DOHH2 (cell line): Measurements from ENCODE around the gene RAB11FIP5.

Experiments used
- EZH2phosphoT487 ChIP-seq: fragments of 200-600 bp; sonication (generic); IDR thresholded peaks from 2 replicates; pipeline ENCODE4 v1.6.1; 2017; ENCODE audit warnings: borderline replicate concordance, mild to moderate bottlenecking, antibody characterized with exemption, low read length, moderate library complexity, mixed read lengths
- TF ChIP-seq, protein P1 (sequence below): fragments of 200-600 bp; sonication (generic); IDR thresholded peaks from one replicate; pipeline ENCODE4 v1.5.1; 2014; ENCODE audit warnings: antibody characterized with exemption, mild to moderate bottlenecking, low read depth, low read length; ENCODE audit not compliant: poor library complexity, severe bottlenecking

DNA sequence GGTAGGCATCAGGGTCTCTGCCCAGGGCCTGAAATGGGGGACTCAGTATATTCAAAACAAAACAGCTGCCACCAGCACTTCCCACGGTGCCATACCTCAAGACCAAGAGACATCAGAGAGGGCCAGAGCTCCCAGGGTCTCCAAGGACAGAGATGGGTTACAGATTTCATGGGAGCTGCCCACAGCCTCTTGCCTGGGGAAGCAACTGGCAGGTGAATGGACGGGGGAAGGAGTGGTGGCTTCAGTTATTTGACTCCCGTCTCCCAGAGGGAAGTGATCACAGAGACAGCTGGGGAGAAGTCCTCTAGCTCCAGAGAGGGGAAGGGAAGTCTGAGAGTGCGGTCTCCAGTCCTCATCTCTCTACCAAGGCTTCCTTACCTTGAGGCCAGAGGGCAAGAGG lies 25.4 kb downstream of the RAB11FIP5 start:
- TF ChIP-seq, protein P1, sequence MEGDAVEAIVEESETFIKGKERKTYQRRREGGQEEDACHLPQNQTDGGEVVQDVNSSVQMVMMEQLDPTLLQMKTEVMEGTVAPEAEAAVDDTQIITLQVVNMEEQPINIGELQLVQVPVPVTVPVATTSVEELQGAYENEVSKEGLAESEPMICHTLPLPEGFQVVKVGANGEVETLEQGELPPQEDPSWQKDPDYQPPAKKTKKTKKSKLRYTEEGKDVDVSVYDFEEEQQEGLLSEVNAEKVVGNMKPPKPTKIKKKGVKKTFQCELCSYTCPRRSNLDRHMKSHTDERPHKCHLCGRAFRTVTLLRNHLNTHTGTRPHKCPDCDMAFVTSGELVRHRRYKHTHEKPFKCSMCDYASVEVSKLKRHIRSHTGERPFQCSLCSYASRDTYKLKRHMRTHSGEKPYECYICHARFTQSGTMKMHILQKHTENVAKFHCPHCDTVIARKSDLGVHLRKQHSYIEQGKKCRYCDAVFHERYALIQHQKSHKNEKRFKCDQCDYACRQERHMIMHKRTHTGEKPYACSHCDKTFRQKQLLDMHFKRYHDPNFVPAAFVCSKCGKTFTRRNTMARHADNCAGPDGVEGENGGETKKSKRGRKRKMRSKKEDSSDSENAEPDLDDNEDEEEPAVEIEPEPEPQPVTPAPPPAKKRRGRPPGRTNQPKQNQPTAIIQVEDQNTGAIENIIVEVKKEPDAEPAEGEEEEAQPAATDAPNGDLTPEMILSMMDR = no peak
- TF ChIP-seq EZH2phosphoT487 = no peak
